Measurements from ENCODE around the gene PAXX.
A peak's percentile ranks its signal among the peaks of the same experiment; 100 is the strongest.

Gene PAXX

GRCh38 chr9:136965771-136966484, 26.3 kb upstream of the PAXX start:
- DNase-seq (ENCODE audit: low read depth): no peak

DNA sequence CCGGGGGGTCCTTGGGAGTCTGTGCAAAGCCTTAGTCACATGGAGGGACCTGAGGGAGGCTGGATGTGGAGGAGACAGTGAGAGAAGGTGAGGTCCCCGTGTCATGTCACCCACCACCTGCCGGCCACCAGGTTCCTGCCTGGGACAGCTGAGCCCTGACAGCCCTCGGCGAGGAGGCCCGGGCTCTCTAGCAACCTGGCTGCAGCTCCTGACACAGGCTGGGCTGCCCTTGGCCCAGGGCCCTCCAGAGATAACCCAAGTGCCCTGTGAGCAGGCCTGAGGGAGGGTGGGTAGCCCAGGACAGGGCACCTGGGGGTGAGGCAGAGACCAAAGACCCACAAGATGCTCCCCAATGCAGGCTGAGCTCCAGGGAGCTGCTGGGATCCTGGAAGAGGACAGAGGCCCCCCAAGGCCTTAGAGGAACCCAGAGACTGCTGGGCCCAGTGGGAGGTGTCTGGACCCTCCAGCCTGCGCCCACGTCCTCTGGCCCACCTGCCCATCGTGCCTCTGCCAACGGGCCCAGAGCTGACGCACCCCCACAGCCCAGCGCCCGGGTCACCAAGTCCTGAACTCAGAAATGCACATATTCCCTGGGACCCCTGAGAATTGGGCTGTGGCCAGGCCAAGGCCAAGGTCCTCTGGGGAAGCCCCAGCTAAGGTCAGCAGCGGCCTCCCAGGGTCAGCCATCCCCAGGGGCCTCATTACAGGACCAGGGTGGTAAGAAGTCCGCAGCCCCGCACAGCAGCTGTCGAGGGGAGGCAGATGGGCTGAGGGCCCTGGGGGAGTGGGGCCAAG, 23.7 kb upstream of the PAXX start:
- no peak for DNase-seq (ENCODE audit: low read depth)

DNA sequence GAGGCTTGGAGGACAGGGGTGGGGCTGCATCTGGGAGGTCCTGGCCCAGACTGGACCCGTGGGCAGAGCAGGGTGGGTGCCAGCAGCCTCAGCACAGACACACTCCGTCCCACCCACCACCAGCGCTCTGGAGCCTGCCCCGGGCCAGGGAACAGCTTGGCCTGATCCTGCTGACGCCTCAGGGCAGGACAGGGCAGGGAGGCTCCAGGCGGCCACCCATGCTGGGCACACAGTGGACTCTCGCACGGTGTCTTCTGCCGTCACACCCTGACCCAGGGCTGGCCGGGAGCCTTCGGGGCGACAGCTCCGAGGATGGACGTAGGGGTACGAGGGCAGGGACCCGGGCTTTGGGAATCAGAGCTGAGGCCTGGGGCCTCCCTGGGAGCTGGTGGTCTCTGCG, 23.1 kb upstream of the PAXX start:
- no peak for DNase-seq (ENCODE audit: low read depth)

DNA sequence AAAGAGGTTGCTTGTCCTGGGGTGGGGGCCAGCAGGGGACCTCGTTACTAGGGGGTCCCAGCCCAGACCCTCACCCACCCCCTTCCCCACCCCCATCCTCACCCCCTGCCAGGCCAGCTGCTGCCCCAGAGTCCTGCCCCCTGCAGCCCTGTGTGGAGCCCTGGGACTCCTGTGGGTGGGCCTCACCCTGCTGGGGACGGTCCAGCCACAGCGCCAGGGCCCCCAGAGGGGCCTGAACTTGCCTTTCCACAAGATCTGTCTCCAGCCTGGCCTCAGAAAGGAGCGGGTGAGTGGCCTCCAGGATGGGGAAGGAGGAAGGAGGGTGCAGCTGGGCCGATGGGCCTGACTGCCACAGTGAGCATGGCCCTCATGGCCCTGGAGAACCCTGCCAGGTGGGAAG, 22.4 kb upstream of the PAXX start:
- DNase-seq (ENCODE audit: low read depth): no peak

DNA sequence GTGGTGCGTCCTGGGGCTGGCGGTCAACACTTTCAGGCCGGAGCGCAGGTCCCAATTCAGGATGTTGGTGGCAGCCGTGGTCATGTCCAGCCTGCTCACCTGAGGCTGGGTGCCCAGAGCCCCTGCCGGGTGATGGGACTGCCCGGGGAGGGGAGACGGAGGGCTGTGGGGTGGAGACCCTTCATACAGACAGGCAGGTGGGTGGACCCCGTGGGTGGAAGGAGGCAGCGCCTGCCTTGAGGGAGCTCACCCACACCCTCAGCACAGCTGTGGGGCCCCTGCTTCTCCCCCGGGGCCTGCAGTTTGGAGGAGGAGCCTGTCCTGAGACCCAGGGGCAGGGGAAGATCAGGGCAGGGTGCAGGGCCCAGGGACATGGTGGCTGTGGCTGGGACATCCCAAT, 21.9 kb upstream of the PAXX start:
- no peak for DNase-seq (ENCODE audit: low read depth)

DNA sequence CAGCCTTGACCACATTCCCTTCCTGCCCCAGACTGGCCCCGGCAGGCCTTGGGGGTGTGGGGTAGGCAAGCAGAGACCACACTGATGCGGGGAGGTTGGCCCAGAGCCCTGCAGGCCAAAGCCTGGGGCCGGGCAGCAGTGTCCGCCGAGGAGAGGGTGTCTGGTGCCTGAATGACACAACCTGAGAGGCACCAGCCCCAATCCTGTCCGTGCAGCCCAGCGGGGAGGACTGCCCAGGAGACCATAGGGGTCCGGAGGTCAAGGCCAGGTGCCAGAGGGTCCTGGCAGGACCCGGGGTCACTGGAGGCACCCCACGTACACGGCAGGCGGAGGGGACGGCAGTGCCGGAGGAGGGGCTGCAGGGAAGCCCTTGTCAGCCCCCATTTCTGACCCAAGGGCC, 20.5 kb upstream of the PAXX start:
- DNase-seq (ENCODE audit: low read depth): no peak

GRCh38 chr9:136972335-136972734, 19.9 kb upstream of the PAXX start:
- no peak for DNase-seq (ENCODE audit: low read depth)

DNA sequence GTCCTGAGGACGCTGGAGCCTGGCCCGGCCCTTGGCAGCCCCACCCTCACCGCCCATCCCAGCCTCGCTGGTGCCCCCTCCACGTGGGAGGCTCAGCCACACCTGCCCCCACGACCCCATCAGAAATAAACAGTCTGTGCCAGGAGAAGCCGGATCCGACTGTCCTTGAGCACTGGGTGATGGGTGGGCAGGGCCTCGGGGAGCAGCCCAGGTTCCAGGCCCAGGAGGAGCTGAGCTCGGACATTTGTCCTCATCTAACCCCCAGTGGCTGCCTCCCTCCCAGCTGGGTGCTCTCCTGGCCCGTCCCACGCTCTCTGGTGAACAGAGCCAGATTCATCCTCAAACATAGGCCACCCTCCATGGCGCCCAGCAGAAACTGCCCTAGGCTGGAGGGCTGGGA, 19.5 kb upstream of the PAXX start:
- DNase-seq (ENCODE audit: low read depth): no peak

- no peak for DNase-seq (ENCODE audit: low read depth)
Observed at GRCh38 chr9:136973618-136974617, 18.3 kb upstream of the PAXX start.

GRCh38 chr9:136974817-136975535, 17.2 kb upstream of the PAXX start:
- no peak for DNase-seq (ENCODE audit: low read depth)

DNA sequence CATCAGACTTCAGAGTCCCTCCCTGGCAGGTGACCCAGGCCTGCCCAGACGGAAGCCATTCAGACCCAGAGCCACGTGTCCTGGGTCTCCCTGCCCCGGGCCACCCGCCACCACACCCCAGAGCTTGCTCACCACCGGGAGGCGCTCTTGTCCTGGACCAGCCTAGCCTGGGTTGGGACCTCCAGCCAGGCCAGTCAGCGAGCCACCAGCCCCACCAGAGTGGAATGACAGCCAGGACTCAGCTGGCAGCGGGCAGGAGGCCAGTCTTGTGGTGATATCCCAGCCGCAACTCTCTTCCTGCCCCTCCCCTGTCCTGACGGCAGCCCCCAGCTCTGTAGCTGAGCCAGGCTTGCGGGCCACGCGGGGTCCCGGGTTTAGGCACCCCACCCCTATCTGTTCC, 16.6 kb upstream of the PAXX start:
- DNase-seq (ENCODE audit: low read depth): no peak

GRCh38 chr9:136977223-136977622, 15.0 kb upstream of the PAXX start, which contains the start of gene PTGDS:
TSS of gene PTGDS (plus strand) at chr9:136977504. CDS start at chr9:136977579, 75 bp downstream.
- DNase-seq (ENCODE audit: low read depth): no peak

GRCh38 chr9:136977649-136978072, 14.6 kb upstream of the PAXX start:
- DNase-seq (ENCODE audit: low read depth): no peak

DNA sequence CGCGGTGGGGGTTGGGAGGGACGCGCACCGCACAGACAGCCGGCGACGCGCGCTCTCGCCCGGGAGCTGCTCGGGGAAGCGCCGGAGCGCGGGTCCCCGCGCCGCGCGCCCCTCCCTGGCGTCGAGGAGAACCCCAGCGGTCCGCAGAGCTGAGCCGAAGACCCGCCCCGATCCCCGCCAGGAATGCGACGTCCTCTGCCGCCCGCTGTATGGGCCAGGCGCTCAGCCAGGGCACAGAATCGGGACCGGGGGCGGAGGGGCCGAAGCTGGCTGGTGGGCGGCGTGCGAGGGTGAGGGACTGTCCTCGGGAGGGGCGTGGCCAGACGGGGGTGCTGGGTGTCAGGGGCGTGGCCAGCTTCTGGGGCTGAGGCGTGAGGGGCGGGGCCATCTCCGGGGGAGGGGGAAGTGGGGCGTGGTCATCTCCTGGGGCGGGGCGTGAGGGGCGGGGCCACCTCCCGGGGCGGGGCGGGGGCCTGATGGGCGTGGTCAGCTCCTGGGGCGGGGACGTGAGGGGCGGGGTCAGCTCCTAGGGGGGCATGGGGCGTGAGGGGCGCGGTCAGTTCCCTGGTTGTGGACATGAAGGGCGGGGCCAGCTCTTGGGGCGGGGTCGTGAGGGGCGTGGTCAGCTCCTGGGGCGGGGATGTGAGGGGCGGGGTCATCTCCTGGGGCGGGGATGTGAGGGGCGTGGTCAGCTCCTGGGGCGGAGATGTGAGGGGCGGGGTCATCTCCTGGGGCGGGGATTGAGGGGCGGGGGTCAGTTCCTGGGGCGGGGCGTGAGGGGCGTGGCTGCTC, 14.0 kb upstream of the PAXX start:
- peak; percentile 51 for DNase-seq (ENCODE audit: low read depth)

DNA sequence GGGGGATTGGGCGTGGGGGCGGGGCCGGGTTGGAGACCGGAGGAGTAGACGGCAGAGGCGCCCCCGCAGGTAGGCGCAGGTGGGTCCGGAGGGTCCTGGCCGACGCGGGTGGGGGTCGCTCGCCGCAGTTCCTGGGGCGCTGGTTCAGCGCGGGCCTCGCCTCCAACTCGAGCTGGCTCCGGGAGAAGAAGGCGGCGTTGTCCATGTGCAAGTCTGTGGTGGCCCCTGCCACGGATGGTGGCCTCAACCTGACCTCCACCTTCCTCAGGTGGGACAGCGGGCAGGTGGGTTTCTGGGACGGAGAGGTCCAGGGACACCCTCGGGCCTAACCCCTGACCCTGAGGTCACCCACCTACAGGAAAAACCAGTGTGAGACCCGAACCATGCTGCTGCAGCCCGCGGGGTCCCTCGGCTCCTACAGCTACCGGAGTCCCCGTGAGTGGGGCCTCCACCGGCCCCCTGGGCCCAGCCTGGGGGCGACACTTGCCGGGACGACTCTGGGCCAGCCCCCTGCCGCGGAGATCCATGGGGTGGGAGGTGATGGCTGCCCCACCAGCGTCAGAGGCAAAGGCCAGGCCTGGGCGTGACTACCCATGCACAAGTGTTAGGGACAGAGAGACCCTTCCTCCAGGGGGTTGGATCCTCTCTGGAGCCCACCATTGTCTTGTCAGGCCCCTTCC, 13.2 kb upstream of the PAXX start:
- DNase-seq (ENCODE audit: low read depth): no peak

DNA sequence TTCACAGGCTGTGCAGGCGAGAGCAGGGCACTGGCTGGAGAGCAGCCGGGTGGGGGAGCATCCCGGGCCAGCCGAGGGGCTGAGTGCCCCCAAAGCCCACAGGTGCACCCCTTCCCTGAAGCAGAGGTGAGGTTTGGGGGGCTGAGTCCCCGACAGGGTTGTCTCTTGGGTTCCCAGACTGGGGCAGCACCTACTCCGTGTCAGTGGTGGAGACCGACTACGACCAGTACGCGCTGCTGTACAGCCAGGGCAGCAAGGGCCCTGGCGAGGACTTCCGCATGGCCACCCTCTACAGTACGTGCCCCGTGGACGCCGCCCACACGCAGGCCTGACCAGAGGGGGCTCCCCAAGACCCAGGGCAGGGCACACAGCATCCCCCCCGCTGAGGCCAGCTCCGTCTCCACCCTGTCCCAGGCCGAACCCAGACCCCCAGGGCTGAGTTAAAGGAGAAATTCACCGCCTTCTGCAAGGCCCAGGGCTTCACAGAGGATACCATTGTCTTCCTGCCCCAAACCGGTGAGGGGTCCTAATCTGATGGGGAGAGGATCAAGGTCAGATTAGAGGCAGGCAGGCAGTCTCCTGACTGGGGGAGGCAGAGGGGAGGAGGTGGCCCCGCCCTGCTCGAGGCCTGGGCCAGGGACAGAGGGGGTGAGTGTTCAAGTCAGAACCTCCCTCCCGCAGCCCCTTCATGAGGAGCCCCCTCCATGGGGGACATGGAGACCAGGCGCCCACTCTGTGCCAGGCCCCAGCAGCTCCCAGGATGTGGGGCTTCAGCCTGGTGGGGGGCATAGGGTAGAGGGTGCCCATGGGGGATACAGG, 12.2 kb upstream of the PAXX start:
- no peak for DNase-seq (ENCODE audit: low read depth)

DNA sequence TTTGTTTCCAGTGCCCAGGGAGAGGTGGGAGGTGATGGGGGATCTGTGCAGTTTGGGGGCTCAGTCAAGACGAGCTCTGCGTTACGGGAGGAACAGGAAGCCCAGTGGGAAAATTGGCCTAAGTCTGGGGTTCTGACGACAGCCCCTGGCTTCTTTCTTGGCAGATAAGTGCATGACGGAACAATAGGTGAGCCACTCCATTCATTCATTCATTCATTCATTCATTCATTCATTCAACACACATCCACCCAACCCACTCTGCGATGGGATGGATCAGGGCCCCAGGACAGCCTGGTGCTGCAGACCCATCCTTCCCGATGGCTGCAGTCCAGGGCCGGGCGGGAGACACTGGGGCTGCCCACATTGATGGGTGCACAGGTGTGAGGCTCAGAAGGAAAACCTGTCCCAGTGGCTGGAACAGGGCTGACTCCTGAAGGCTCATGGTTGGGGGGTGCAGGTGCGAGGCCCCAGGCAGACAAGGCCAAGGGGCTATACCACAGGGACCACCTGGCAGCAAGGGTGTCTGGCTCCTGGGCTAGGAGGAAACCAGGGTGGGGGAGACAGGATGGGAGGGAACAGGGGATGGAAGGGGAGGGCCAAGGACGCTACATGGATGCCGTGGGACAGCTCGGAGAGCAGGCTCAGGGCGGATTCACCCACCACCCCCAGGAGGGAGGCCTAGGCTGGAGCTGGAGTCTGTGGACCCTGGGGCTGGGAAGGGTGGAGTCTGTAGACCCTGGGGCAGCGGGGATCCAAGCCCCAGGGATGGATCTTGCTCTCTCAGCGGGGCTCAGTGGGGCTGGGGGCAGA, 11.3 kb upstream of the PAXX start:
- DNase-seq (ENCODE audit: low read depth): no peak

GRCh38 chr9:136981588-136982231, 10.5 kb upstream of the PAXX start:
- DNase-seq (ENCODE audit: low read depth): no peak

All from stimulated activated CD8-positive, alpha-beta memory T cell treated with anti-CD3 and anti-CD28 coated beads, Interleukin-12 subunit alpha, Interleukin-12 subunit beta, amount 100 ng/mL, for 1 hour (primary cell).